Astrocyte of the hippocampus (primary cell): ENCODE results near the gene MYO6.
"Not testable (repeated sequence)": the region's sequence is repeated elsewhere in the genome, so short reads cannot be mapped to it uniquely, and the experiment has no call there.

Source experiments
- DNase-seq: peaks from one replicate; pipeline ENCODE4 v3.0.0; 2011; ENCODE audit warnings: low read depth, low spot score

MYO6 gene

GRCh38 chr6:75748743-75749538 is at the start of gene MYO6:
Gene MYO6 (plus strand): TSS chr6:75749239. CDS start chr6:75817548, 68,309 bp downstream.
- peak; percentile 84 for DNase-seq

GRCh38 chr6:75708334-75708733 is 40.7 kb upstream of the MYO6 start:
- DNase-seq, result not testable (repeated sequence)

- DNase-seq, result no peak
Observed at GRCh38 chr6:75711173-75711572, 37.9 kb upstream of the MYO6 start.

GRCh38 chr6:75719133-75719532 is 29.9 kb upstream of the MYO6 start:
- DNase-seq, result no peak

DNA sequence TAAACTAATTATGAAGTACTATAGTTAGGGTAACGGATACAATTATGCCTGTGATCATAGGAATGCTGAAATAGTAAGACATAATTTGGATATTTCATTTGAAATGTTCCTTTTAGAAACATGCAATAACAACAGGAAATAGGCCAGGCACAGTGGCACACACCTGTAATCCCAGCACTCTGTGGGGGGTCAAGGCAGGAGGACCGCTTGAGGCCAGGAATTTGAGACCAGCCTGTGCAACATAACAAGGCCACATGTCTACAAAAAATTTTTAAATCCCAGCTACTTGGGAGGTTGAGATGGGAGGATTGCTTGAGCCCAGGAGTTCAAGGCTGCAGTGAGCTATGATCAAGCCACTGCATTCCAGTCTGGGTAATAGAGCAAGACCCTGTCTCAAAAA is 25.7 kb upstream of the MYO6 start:
- no peak for DNase-seq

DNA sequence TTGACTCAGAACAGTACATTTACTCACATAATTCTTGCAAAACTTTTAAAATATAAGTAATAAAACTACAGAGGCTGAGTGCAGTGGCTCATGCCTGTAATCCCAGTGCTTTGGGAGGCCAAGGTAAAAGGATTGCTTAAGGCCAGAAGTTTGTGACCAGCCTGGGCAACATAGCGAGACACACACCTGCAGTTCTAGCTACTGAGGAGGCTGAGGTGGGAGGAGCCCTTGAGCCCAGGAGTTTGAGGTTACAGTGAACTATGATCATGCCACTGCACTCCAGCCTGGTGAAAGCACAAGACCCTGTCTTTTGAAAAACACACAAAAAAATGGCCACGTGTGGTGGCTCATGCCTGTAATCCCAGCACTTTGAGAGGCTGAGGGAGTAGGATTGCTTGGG is 21.8 kb upstream of the MYO6 start:
- DNase-seq, result no peak

- not testable (repeated sequence) for DNase-seq
Observed at GRCh38 chr6:75731029-75731428, 18.0 kb upstream of the MYO6 start.

GRCh38 chr6:75735491-75736186 is 13.4 kb upstream of the MYO6 start:
- no peak for DNase-seq

- no peak for DNase-seq
Observed at GRCh38 chr6:75743971-75744370, 5.1 kb upstream of the MYO6 start.

- DNase-seq, result no peak
Observed at GRCh38 chr6:75745404-75745803, 3.6 kb upstream of the MYO6 start.

DNA sequence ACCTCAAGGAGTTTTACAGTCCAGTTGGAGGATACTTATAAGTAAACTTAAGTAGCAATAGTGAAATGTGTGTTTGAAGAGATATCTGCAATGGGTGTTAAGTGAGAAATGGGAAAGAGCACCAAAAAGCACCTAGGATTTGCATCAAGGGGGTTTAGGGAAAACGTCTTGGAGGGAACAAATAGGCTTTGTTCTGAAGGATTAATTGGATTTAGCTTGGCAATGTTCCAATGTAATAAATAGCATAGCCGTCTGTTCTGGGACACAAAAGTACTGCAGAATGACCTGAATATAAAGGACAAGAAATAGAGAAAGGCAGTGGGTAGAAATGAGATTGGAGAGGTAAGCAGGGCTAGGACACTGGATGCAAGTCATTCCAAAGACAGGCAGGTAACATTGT is 2.8 kb upstream of the MYO6 start:
- no peak for DNase-seq

DNA sequence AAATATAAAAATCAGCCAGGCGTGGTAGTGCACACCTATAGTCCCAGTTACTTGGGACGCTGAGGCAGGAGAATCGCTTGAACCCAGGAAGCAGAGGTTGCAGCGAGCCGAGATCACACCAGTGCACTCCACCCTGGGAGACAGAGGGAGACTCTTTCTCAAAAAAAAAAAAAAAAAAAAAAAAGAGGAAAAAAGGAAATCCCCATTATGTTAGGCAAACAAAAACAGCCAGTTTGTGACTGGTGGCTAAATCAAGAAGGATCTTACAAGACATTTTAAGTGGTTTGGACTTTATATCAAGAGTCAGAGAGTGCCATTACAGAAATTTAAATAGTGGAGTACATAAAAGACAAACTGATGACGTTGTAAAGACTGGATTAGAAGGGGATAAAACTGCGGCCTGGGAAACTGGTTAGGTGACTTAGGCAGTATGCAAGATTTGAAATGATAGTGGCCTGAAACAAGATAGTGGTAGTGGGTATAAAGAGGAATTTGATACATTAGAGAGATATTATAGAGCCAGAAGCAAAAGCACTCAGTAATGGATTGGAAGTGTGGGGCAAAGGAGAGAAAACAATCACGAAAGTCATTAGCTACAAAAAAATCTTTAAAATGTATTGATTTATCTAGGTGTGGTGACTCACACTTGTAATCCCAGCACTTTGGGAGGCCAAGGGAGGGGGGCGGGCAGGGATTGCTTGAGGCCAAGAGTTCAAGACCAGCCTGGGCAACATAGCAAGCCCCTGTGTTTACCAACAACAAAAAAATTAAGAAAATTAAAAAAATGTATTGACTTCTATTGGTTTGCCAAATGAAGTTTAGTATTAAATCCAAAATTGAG is 1.7 kb upstream of the MYO6 start:
- DNase-seq, result no peak

DNA sequence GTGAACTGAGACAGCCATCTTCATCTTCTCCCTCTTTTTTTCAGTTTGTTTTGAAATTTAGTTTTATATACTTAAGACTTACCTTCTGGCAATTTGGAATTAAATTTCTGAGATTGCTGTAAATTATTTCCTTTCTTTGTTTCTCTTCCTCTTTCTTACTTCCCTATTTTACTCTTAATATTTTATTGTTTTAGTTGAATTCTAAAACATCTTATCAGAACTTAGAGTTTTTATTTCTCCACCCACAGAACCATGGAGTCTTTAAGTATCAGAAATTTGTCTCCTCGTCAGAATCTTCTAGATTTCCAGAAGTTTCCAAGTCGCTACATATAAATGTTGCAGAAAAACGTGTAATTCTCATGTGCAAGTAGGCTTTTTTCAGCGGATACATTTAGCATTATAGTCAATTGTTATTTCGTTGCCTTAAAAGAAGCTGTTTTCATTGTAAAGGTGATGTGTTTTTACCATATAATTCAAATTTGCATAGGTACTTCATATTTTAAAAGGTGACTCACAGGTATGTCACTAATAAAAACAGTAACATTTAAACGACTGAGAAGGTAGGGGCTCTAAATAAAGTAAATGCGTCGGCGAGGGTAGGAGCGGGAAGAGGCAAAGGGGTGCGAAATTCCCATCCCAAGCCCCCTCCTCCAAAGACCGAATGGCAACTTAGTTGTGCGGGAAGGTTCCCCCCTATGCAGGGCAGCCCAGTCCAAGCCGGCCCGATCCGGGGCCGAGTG is 866 bp upstream of the MYO6 start:
- DNase-seq, result no peak

- peak; percentile 31 for DNase-seq
Observed at GRCh38 chr6:75751443-75751842, 2.4 kb downstream of the MYO6 start.

- peak; percentile 37 for DNase-seq
Observed at GRCh38 chr6:75752365-75752764, 3.3 kb downstream of the MYO6 start.

- no peak for DNase-seq
Observed at GRCh38 chr6:75755704-75756103, 6.7 kb downstream of the MYO6 start.

- no peak for DNase-seq
Observed at GRCh38 chr6:75757295-75757694, 8.3 kb downstream of the MYO6 start.

DNA sequence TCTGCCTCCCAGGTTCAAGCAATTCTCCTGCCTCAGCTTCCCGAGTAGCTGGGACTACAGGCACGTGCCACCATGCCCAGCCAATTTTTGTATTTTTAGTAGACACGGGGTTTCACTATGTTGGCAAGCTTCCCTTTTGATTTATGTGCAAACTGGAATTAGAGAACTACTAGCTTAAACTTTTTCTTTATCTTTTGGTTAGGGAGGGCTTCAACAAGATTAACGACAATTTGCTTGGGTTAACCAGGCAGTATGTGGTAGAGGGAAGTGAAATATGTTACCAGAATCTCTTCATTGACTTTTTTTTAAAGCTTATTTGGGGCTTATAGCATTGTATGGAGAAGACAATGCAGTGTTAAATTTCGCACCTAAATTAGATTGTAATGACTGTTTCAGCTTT is 9.0 kb downstream of the MYO6 start:
- DNase-seq, result no peak

- peak; percentile 28 for DNase-seq
Observed at GRCh38 chr6:75759207-75759606, 10.2 kb downstream of the MYO6 start.

DNA sequence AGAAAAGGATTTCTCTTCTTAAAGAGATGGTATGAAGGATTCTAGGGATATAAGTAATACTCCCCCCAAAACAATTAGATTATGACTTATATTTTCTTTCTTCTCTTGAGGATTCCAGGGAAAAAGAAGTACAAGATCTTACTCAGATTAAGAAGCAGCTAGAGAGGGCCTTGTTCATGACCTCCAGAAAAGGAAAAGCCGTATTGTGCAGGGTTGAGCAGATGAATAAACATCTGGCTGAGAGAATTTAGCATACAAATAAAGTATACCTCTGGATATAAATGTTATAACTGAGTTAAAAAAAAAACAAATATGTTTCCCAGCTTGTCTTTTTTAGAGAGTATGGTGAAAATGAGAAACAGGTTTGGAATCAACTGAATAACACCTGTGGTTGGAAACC is 11.3 kb downstream of the MYO6 start:
- DNase-seq, result no peak

- no peak for DNase-seq
Observed at GRCh38 chr6:75761489-75761888, 12.4 kb downstream of the MYO6 start.

DNA sequence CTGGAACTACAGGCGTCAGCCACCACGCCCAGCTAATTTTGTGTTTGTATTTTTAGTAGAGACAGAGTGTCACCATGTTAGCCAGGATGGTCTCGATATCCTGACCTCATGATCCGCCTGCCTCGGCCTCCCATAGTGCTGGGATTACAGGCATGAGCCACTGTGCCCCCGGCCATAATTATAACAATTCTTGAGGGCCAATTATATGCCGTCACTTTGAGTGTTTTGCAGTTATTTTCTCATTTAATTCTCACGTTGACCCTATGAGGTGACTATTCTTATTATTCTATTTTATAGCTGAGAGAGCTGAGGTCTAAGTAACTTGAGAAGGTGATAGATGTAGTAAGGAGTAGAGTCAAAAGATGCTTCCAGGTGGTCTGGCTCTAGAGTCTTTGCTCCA is 13.0 kb downstream of the MYO6 start:
- DNase-seq, result no peak
